Stimulated activated CD8-positive, alpha-beta memory T cell treated with anti-CD3 and anti-CD28 coated beads, Interleukin-12 subunit alpha, Interleukin-12 subunit beta, amount 100 ng/mL, for 4 hours (primary cell): Measurements from ENCODE around the gene KIFC3.
A peak's percentile ranks its signal among the peaks of the same experiment; 100 is the strongest.

Experiments used
- DNase-seq: peaks from one replicate; pipeline ENCODE4 v3.0.0-alpha.2; 2020; ENCODE audit warnings: low read depth

Gene KIFC3

GRCh38 chr16:57765160-57765728, 37.0 kb downstream of the KIFC3 start:
- DNase-seq = no peak

GRCh38 chr16:57764341-57765159, 37.7 kb downstream of the KIFC3 start:
- no peak for DNase-seq

GRCh38 chr16:57764006-57764340, 38.3 kb downstream of the KIFC3 start:
- DNase-seq = no peak

- DNase-seq = no peak
These were observed 38.8 kb downstream of the KIFC3 start for GRCh38 chr16:57763285-57764005.

- DNase-seq = no peak
These were observed 39.8 kb downstream of the KIFC3 start for GRCh38 chr16:57762365-57763040.

GRCh38 chr16:57761957-57762356, 40.3 kb downstream of the KIFC3 start:
- no peak for DNase-seq

- DNase-seq = no peak
These were observed 41.0 kb downstream of the KIFC3 start for GRCh38 chr16:57761301-57761700.

GRCh38 chr16:57760357-57761160, 41.7 kb downstream of the KIFC3 start:
- DNase-seq = no peak

GRCh38 chr16:57759541-57760356, 42.5 kb downstream of the KIFC3 start:
- no peak for DNase-seq

GRCh38 chr16:57759131-57759530, 43.2 kb downstream of the KIFC3 start:
- DNase-seq = no peak

GRCh38 chr16:57758331-57759117, 43.8 kb downstream of the KIFC3 start:
- DNase-seq = no peak

GRCh38 chr16:57757883-57758282, 44.4 kb downstream of the KIFC3 start:
- no peak for DNase-seq

- DNase-seq = peak; percentile 71
These were observed 44.9 kb downstream of the KIFC3 start for GRCh38 chr16:57757326-57757786.

GRCh38 chr16:57756424-57757325, 45.6 kb downstream of the KIFC3 start:
- no peak for DNase-seq

- no peak for DNase-seq
These were observed 46.4 kb downstream of the KIFC3 start for GRCh38 chr16:57755726-57756423.

GRCh38 chr16:57755061-57755684, 47.1 kb downstream of the KIFC3 start:
- DNase-seq = no peak

- DNase-seq = no peak
These were observed 47.8 kb downstream of the KIFC3 start for GRCh38 chr16:57754354-57755060.
